H9 (cell line): ENCODE results near the gene XIRP2. TPM values are rescaled to one million over a fixed set of nuclear protein-coding genes. Genes with fewer than 3 reads are reported as not detected.

Experiments
- DNase-seq: peaks from one replicate; pipeline ENCODE4 v3.0.0-alpha.2; 2017
- H2AFZ ChIP-seq: one replicate; pipeline ENCODE4 v1.6.1; 2013; ENCODE audit warnings: mild to moderate bottlenecking, low read length, control low read depth, moderate library complexity
- H2AK5ac ChIP-seq: 2 replicates; pipeline ENCODE4 v1.6.1; 2013; ENCODE audit warnings: low read length, control low read depth, mixed read lengths; ENCODE audit not compliant: insufficient read length
- H2BK120ac ChIP-seq: one replicate; pipeline ENCODE4 v1.6.1; 2013; ENCODE audit warnings: low read depth, mild to moderate bottlenecking, low read length, control low read depth, inconsistent platforms; ENCODE audit not compliant: poor library complexity, severe bottlenecking
- H2BK12ac ChIP-seq: 2 replicates; pipeline ENCODE4 v1.6.1; 2013; ENCODE audit warnings: low read length, control low read depth, mixed read lengths, low read depth; ENCODE audit not compliant: insufficient read length
- H2BK15ac ChIP-seq: 2 replicates; pipeline ENCODE4 v1.6.1; 2013; ENCODE audit warnings: low read depth, low read length, control low read depth
- H2BK20ac ChIP-seq: one replicate; pipeline ENCODE4 v1.6.1; 2013; ENCODE audit warnings: low read depth, mild to moderate bottlenecking, low read length, control low read depth, inconsistent platforms; ENCODE audit not compliant: poor library complexity, severe bottlenecking
- H2BK5ac ChIP-seq: 2 replicates; pipeline ENCODE4 v1.6.1; 2013; ENCODE audit warnings: low read length, control low read depth, mixed read lengths; ENCODE audit not compliant: insufficient read length
- H3K14ac ChIP-seq: 2 replicates; pipeline ENCODE4 v1.6.1; 2013; ENCODE audit warnings: low read length, control low read depth; ENCODE audit not compliant: insufficient read depth
- H3K18ac ChIP-seq: 2 replicates; pipeline ENCODE4 v1.6.1; 2013; ENCODE audit warnings: low read depth, mild to moderate bottlenecking, mixed read lengths, low read length, control low read depth; ENCODE audit not compliant: insufficient read length
- H3K23ac ChIP-seq: 2 replicates; pipeline ENCODE4 v1.6.1; 2013; ENCODE audit warnings: low read length, control low read depth, mixed read lengths, low read depth; ENCODE audit not compliant: insufficient read length
- H3K23me2 ChIP-seq: 2 replicates; pipeline ENCODE4 v1.6.1; 2013; ENCODE audit warnings: low read depth, mild to moderate bottlenecking, mixed read lengths, low read length, control low read depth; ENCODE audit not compliant: insufficient read length, poor library complexity, severe bottlenecking
- H3K27ac ChIP-seq: 2 replicates; pipeline ENCODE4 v1.5.1; 2013; ENCODE audit warnings: low read length, control low read depth, mixed read lengths, low read depth; ENCODE audit not compliant: insufficient read length
- H3K27me3 ChIP-seq: 2 replicates; pipeline ENCODE4 v1.6.1; 2013; ENCODE audit warnings: low read length, control low read depth, inconsistent platforms; ENCODE audit not compliant: insufficient read depth
- H3K4ac ChIP-seq: 2 replicates; pipeline ENCODE4 v1.6.1; 2013; ENCODE audit warnings: low read depth, mild to moderate bottlenecking, control low read depth, inconsistent platforms, low read length, moderate library complexity
- H3K4me1 ChIP-seq: 2 replicates; pipeline ENCODE4 v1.6.1; 2013; ENCODE audit warnings: low read length, control low read depth, inconsistent platforms; ENCODE audit not compliant: insufficient read depth
- H3K4me2 ChIP-seq: 2 replicates; pipeline ENCODE4 v1.6.1; 2013; ENCODE audit warnings: low read length, control low read depth, mixed read lengths; ENCODE audit not compliant: insufficient read length, insufficient read depth
- H3K56ac ChIP-seq: 2 replicates; pipeline ENCODE4 v1.6.1; 2013; ENCODE audit warnings: low read depth, mild to moderate bottlenecking, mixed read lengths, low read length, control low read depth; ENCODE audit not compliant: insufficient read length
- H3K79me1 ChIP-seq: 2 replicates; pipeline ENCODE4 v1.6.1; 2013; ENCODE audit warnings: low read depth, mild to moderate bottlenecking, moderate library complexity, low read length, control low read depth, inconsistent platforms; ENCODE audit not compliant: insufficient read depth, poor library complexity, severe bottlenecking
- H3K79me2 ChIP-seq: 2 replicates; pipeline ENCODE4 v1.6.1; 2013; ENCODE audit warnings: low read length, control low read depth, inconsistent platforms; ENCODE audit not compliant: insufficient read depth
- H3K9ac ChIP-seq: 2 replicates; pipeline ENCODE4 v1.6.1; 2013; ENCODE audit warnings: low read length, control low read depth, mixed read lengths; ENCODE audit not compliant: insufficient read length; ENCODE audit errors: extremely low read depth
- H3K9me3 ChIP-seq: one replicate; pipeline ENCODE4 v1.6.1; 2013; ENCODE audit warnings: low read depth, low read length, inconsistent platforms; ENCODE audit not compliant: control insufficient read depth
- H3T11ph ChIP-seq: one replicate; pipeline ENCODE4 v1.6.1; 2013; ENCODE audit warnings: mild to moderate bottlenecking, low read length, control low read depth, inconsistent platforms
- H4K20me1 ChIP-seq: one replicate; pipeline ENCODE4 v1.6.1; 2013; ENCODE audit not compliant: control insufficient read depth, insufficient read length, insufficient read depth
- H4K5ac ChIP-seq: 2 replicates; pipeline ENCODE4 v1.6.1; 2013; ENCODE audit warnings: low read depth, mild to moderate bottlenecking, mixed read lengths, low read length, control low read depth; ENCODE audit not compliant: insufficient read length
- H4K8ac ChIP-seq: replicated peaks from 2 replicates; pipeline ENCODE4 v1.6.1; 2013; ENCODE audit warnings: low read length, control low read depth, mixed read lengths, low read depth; ENCODE audit not compliant: insufficient read length
- H4K91ac ChIP-seq: 2 replicates; pipeline ENCODE4 v1.6.1; 2013; ENCODE audit warnings: low read depth, mild to moderate bottlenecking, moderate library complexity, mixed read lengths, low read length, control low read depth; ENCODE audit not compliant: insufficient read length
- H3K27ac Mint-ChIP-seq, 3 experiments: 2 replicates in 2 of 3; 3 replicates in 1 of 3; pipeline ENCODE4 v1.8.0; 2020 to 2021; ENCODE audit warnings: mixed read lengths in 3 of 3, mild to moderate bottlenecking in 1 of 3, moderate library complexity in 1 of 3
- H3K27me3 Mint-ChIP-seq: 2 replicates; pipeline ENCODE4 v1.8.0; 2021; ENCODE audit warnings: low read depth, mild to moderate bottlenecking, moderate library complexity, mixed read lengths
- H3K36me3 Mint-ChIP-seq, 3 experiments: 2 replicates in 2 of 3; 3 replicates in 1 of 3; pipeline ENCODE4 v1.8.0; 2020 to 2021; ENCODE audit warnings: low read depth in 3 of 3, mixed read lengths in 3 of 3; ENCODE audit not compliant: insufficient read depth in 1 of 3
- H3K4me1 Mint-ChIP-seq, 2 experiments: 2 replicates each; pipeline ENCODE4 v1.8.0; 2020; ENCODE audit warnings: mixed read lengths in 2 of 2
- H3K4me3 Mint-ChIP-seq, 2 experiments: 2 replicates in 1 of 2; 3 replicates in 1 of 2; pipeline ENCODE4 v1.8.0; 2020 to 2021; ENCODE audit warnings: mild to moderate bottlenecking in 2 of 2, mixed read lengths in 2 of 2, moderate library complexity in 1 of 2
- H3K9me3 Mint-ChIP-seq, 2 experiments: 2 replicates in 1 of 2; 3 replicates in 1 of 2; pipeline ENCODE4 v1.8.0; 2020; ENCODE audit warnings: mild to moderate bottlenecking in 2 of 2, mixed read lengths in 2 of 2, moderate library complexity in 1 of 2
- WGBS: extraction: QIAGEN DNeasy Blood & Tissue Kit; methylation state at CpG from one replicate; pipeline ENCODE4 v1.1.7; 2013; ENCODE audit warnings: missing lambda C conversion rate, low lambda C conversion rate, mixed read lengths; ENCODE audit not compliant: insufficient read length; ENCODE audit errors: extremely low coverage; 5-methylcytosine and 5-hydroxymethylcytosine counted together
- total RNA-seq: library from RNA; stranded (reverse); gene quantifications from 2 replicates; pipeline ENCODE4 v1.2.1, GENCODE V29; 2021
- TF ChIP-seq, protein P1 (sequence below): fragments of 200-600 bp; sonication (generic); conservative IDR thresholded peaks from 3 replicates; pipeline ENCODE4 v1.8.0; 2021; ENCODE audit warnings: antibody characterized with exemption, mild to moderate bottlenecking

XIRP2 gene
- total RNA-seq, 1 experiment from 2014 or later = 0.07 TPM

GRCh38 chr2:167275046-167275445 lies 386.8 kb downstream of the XIRP2 start:
- H4K20me1 ChIP-seq = no peaks in the 10 kb centered on the region
- H3K9ac ChIP-seq = no peak overlapping the region
- H3K23me2 ChIP-seq = no peaks in the 10 kb centered on the region
- Mint-ChIP-seq H3K9me3 (peaks cover 0 to 4% of the 10 kb centered on the region in 2 experiments; a peak in 4 of 5 replicates), H3K27ac (peak overlapping the region in 1 of 3 experiments; percentile 95; a peak in 2 of 7 replicates), H3K36me3 (peaks cover 4 to 11% (median 4%) of the 10 kb centered on the region in 3 experiments; a peak in 6 of 7 replicates), H3K4me3 (no peak overlapping the region), H3K27me3 (no peaks in the 10 kb centered on the region), H3K4me1 (peaks cover 27 to 35% of the 10 kb centered on the region in 2 experiments)
- no peak overlapping the region for H2BK12ac ChIP-seq
- no peaks in the 10 kb centered on the region for H3K27me3 ChIP-seq
- H3K18ac ChIP-seq = no peak overlapping the region
- no peak overlapping the region for H3K56ac ChIP-seq
- H2AFZ ChIP-seq = no peak overlapping the region
- H3T11ph ChIP-seq = no peak overlapping the region
- TF ChIP-seq, protein P1, sequence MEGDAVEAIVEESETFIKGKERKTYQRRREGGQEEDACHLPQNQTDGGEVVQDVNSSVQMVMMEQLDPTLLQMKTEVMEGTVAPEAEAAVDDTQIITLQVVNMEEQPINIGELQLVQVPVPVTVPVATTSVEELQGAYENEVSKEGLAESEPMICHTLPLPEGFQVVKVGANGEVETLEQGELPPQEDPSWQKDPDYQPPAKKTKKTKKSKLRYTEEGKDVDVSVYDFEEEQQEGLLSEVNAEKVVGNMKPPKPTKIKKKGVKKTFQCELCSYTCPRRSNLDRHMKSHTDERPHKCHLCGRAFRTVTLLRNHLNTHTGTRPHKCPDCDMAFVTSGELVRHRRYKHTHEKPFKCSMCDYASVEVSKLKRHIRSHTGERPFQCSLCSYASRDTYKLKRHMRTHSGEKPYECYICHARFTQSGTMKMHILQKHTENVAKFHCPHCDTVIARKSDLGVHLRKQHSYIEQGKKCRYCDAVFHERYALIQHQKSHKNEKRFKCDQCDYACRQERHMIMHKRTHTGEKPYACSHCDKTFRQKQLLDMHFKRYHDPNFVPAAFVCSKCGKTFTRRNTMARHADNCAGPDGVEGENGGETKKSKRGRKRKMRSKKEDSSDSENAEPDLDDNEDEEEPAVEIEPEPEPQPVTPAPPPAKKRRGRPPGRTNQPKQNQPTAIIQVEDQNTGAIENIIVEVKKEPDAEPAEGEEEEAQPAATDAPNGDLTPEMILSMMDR = no peak
- H3K79me2 ChIP-seq = no peaks in the 10 kb centered on the region
- H2BK120ac ChIP-seq = no peak overlapping the region
- no peak overlapping the region for H3K23ac ChIP-seq
- H2BK20ac ChIP-seq = no peak overlapping the region
- no CpG with 5 or more reads among the region's 3 CpGs for WGBS
- no peak overlapping the region for H2AK5ac ChIP-seq
- H2BK5ac ChIP-seq = no peak overlapping the region
- H3K27ac ChIP-seq = peak overlapping the region; percentile 40
- H2BK15ac ChIP-seq = no peak overlapping the region
- peak; percentile 55 for DNase-seq
- H4K5ac ChIP-seq = no peak overlapping the region
- H3K4me2 ChIP-seq = no peak overlapping the region
- no peak overlapping the region for H3K14ac ChIP-seq
- H4K91ac ChIP-seq = no peak overlapping the region
- no peaks in the 10 kb centered on the region for H3K9me3 ChIP-seq
- no peaks in the 10 kb centered on the region for H3K79me1 ChIP-seq
- no peak overlapping the region for H3K4ac ChIP-seq
- H4K8ac ChIP-seq = no peak overlapping the region
- H3K4me1 ChIP-seq = peaks cover 17% of the 10 kb centered on the region; the same call in 1 of the 2 replicates
